MCF 10A (cell line): ENCODE measurements around the gene SVOPL. TPM values are rescaled to one million over a fixed set of nuclear protein-coding genes. Genes with fewer than 3 reads are reported as not detected.

Experiments used
- BruUV-seq: library from RNA; stranded (reverse); fragments of 400-500 nt; replicated peaks from 2 replicates; lab custom pipeline; 2021; lab: Mats Ljungman, UMichigan
- CTCF ChIA-PET: fragments of 300-600 bp; sonication (Branson Sonifier 250); formaldehyde crosslinking; extraction: SDS; loops from one replicate; lab custom pipeline; 2021; ENCODE audit warnings: antibody characterized with exemption, inconsistent platforms; lab: Yijun Ruan, JAX
- POLR2A ChIA-PET: fragments of 300-600, 350-650 bp; sonication (Branson Sonifier 250); formaldehyde crosslinking; extraction: SDS; loops from one replicate; lab custom pipeline; 2020; ENCODE audit warnings: antibody characterized with exemption, inconsistent platforms; lab: Yijun Ruan, JAX
- DNase-seq: peaks from one replicate; pipeline ENCODE4 v3.0.0-alpha.2; 2018; ENCODE audit not compliant: unreplicated experiment
- H3K27ac Mint-ChIP-seq: one replicate; pipeline ENCODE4 v1.8.0; 2022; ENCODE audit warnings: mild to moderate bottlenecking, low read depth, mixed read lengths; ENCODE audit not compliant: unreplicated experiment
- H3K27me3 Mint-ChIP-seq: one replicate; pipeline ENCODE4 v1.8.0; 2022; ENCODE audit warnings: mixed read lengths; ENCODE audit not compliant: insufficient read depth, unreplicated experiment
- H3K36me3 Mint-ChIP-seq: one replicate; pipeline ENCODE4 v1.8.0; 2022; ENCODE audit warnings: mild to moderate bottlenecking, moderate library complexity, mixed read lengths; ENCODE audit not compliant: insufficient read depth, unreplicated experiment
- H3K4me1 Mint-ChIP-seq: one replicate; pipeline ENCODE4 v1.8.0; 2022; ENCODE audit warnings: mixed read lengths; ENCODE audit not compliant: insufficient read depth, unreplicated experiment
- H3K4me3 Mint-ChIP-seq: one replicate; pipeline ENCODE4 v1.8.0; 2022; ENCODE audit warnings: mild to moderate bottlenecking, moderate library complexity, mixed read lengths; ENCODE audit not compliant: unreplicated experiment
- H3K9me3 Mint-ChIP-seq: one replicate; pipeline ENCODE4 v1.8.0; 2022; ENCODE audit warnings: mixed read lengths; ENCODE audit not compliant: unreplicated experiment
- CTCF ChIP-seq: fragments of 200-600 bp; IDR thresholded peaks from one replicate; pipeline ENCODE4 v1.8.0; 2022; ENCODE audit warnings: antibody characterized with exemption, mild to moderate bottlenecking; ENCODE audit not compliant: unreplicated experiment
- intact Hi-C: fragments of 100-400 bp; cut with micrococcal nuclease; formaldehyde crosslinking; loops from 2 replicates; pipeline ENCODE4 v1.14.1; 2022
- total RNA-seq: library from RNA; stranded (reverse); gene quantifications from 2 replicates; pipeline ENCODE4 v1.2.3, GENCODE V29; 2022

The SVOPL gene
- total RNA-seq, 1 experiment from 2014 or later, result not detected

GRCh38 chr7:138645284-138645683 lies 55.9 kb downstream of the SVOPL start:
- POLR2A ChIA-PET, result interaction anchor here (0.6 kb wide), 1 partner anchor 10 kb away, joined by 4 read pairs; no protein-coding TSS in a partner anchor

GRCh38 chr7:138632826-138633602 lies 68.1 kb downstream of the SVOPL start:
- H3K4me3 Mint-ChIP-seq, result no peak overlapping the region
- H3K27me3 Mint-ChIP-seq, result no peaks in the 10 kb centered on the region
- ChIA-PET CTCF (interaction anchor here (0.6 kb wide), 2 partner anchors 544 to 618 kb away, joined by 3 to 5 read pairs; no protein-coding TSS in a partner anchor), POLR2A (interaction anchor here (0.8 kb wide), 1 partner anchor 9 kb away, joined by 3 read pairs; no protein-coding TSS in a partner anchor)
- no peak for DNase-seq
- no TSS peak for BruUV-seq
- no peak overlapping the region for H3K27ac Mint-ChIP-seq
- H3K4me1 Mint-ChIP-seq, result no peaks in the 10 kb centered on the region
- intact Hi-C loops, result no loop called here
- no peaks in the 10 kb centered on the region for H3K36me3 Mint-ChIP-seq
- no peaks in the 10 kb centered on the region for H3K9me3 Mint-ChIP-seq
- TF ChIP-seq CTCF, result no peak

More at GRCh38 chr7:138645284-138645683, 55.9 kb downstream of the SVOPL start:
- intact Hi-C loops, result no loop called here
- CTCF ChIA-PET, result no interaction called here
- Mint-ChIP-seq H3K36me3 (no peaks in the 10 kb centered on the region), H3K4me1 (no peaks in the 10 kb centered on the region), H3K27me3 (no peaks in the 10 kb centered on the region), H3K4me3 (no peak overlapping the region), H3K9me3 (no peaks in the 10 kb centered on the region), H3K27ac (no peak overlapping the region)
- no peak for TF ChIP-seq CTCF
- peak; percentile 8 for DNase-seq
- BruUV-seq, result no TSS peak

- no peaks in the 10 kb centered on the region for H3K9me3 Mint-ChIP-seq
- H3K27ac Mint-ChIP-seq, result no peak overlapping the region
- no TSS peak for BruUV-seq
- H3K4me1 Mint-ChIP-seq, result no peaks in the 10 kb centered on the region
- ChIA-PET CTCF (interaction anchor here (0.6 kb wide), 2 partner anchors 543 to 618 kb away, joined by 3 to 5 read pairs; no protein-coding TSS in a partner anchor), POLR2A (interaction anchor here (0.8 kb wide), 1 partner anchor 9 kb away, joined by 3 read pairs; no protein-coding TSS in a partner anchor)
- intact Hi-C loops, result no loop called here
- DNase-seq, result no peak
- no peaks in the 10 kb centered on the region for H3K36me3 Mint-ChIP-seq
- H3K4me3 Mint-ChIP-seq, result no peak overlapping the region
- no peaks in the 10 kb centered on the region for H3K27me3 Mint-ChIP-seq
- no peak for TF ChIP-seq CTCF
Measured at GRCh38 chr7:138632384-138632783, 68.8 kb downstream of the SVOPL start.

GRCh38 chr7:138630059-138630610 lies 71.0 kb downstream of the SVOPL start:
- POLR2A ChIA-PET, result no interaction called here
- no peak for TF ChIP-seq CTCF
- H3K27me3 Mint-ChIP-seq, result no peaks in the 10 kb centered on the region
- no peaks in the 10 kb centered on the region for H3K9me3 Mint-ChIP-seq
- intact Hi-C loops, result no loop called here
- H3K36me3 Mint-ChIP-seq, result no peaks in the 10 kb centered on the region
- no peak for DNase-seq
- H3K27ac Mint-ChIP-seq, result no peak overlapping the region
- CTCF ChIA-PET, result no interaction called here
- no TSS peak for BruUV-seq
- no peak overlapping the region for H3K4me3 Mint-ChIP-seq
- peaks cover 5% of the 10 kb centered on the region for H3K4me1 Mint-ChIP-seq
